Epidermal melanocyte (primary cell): ENCODE results near the gene ZFAND2A.
"Not testable (repeated sequence)": the region's sequence is repeated elsewhere in the genome, so short reads cannot be mapped to it uniquely, and the experiment has no call there.

Source experiments
- DNase-seq: peaks from one replicate; pipeline ENCODE4 v3.0.0; 2011; ENCODE audit warnings: low spot score; ENCODE audit not compliant: insufficient read length

The ZFAND2A gene

GRCh38 chr7:1151653-1152425, 8.2 kb downstream of the ZFAND2A start:
- DNase-seq, result no peak

DNA sequence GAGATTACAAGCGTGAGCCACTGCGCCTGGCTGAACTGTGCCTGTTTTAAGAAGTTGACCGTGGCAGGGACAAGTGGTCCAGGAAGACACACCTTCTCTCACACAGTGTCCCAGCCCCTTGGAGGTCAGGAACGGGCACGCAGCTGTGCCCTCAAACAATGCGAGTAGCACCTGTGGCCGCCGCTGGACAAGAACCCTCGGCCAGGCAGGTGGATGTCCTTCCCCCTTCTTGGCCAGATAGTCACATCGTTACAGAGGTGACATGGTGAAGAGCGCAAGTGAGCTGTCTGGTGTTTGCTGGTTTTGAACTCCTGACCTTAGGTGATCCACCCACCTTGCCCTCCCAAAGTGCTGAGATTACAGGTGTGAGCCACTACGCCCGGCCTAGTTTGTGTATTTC, 8.8 kb downstream of the ZFAND2A start:
- DNase-seq, result no peak

DNA sequence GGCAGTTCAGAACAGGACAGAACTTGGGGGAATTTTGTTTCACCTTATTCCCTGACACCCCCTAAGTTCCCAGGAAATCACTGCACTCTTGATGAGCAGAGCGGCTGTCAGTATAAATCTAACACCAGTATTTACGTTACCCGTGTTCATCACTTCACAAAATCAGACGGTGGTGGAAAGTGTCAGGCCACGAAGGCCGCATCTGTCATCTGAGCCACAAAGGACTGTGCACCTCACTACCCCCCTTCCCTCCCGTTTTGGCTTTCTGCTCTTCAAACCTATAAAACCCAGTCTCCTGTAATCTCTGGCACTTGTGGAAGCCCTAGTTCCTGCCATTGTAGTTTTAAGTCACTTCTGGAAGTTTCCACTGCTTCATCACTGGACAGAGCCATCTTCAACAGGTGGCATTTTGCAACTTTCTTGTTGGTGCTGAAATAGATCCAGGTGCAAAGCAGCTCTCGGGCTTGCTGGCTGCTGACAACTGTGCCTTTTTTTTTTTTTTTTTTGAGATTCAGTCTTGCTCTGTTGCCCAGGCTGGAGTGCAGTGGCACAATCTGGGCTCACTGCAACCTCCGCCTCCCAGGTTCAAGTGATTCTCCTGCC, 9.5 kb downstream of the ZFAND2A start:
- no peak for DNase-seq

DNA sequence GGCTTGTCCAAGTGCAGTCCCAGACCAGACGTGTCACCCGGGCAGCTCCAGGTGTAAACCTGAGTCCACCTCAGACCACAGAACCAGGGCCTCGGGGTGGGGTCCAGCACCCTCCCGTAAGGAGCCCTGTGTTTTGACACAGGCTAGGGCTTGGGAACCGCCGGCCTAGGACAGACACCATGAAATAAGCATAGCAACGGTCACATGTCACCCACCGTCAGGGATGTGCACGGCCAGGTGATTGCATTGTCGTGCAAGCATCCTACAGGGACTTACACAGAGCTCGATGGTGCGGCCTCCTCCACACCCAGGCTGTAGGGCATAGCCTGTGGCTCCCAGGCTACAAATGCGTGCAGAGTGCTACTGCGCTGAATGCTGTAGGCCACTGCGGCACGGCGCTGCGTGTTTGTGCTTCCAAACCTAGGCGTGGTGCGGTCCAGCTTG, 10.6 kb downstream of the ZFAND2A start:
- no peak for DNase-seq

DNA sequence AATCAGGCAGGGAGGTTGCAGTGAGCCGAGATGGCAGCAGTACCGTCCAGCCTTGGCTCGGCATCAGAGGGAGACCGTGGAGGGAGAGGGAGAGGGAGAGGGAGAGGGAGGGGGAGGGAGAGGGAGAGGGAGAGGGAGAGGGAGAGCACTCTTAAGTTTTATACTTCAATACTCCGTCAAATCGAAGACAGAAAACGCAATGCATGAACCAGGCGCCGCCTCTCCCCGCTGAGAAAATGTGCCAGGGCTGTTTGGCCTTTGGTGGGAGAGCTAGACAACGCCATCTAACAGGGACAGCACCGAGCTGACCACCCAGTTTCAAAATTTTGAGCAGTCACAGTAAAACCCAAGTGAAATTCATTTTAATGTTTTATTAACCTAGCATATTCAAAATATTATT, 12.1 kb downstream of the ZFAND2A start:
- DNase-seq, result not testable (repeated sequence)

DNA sequence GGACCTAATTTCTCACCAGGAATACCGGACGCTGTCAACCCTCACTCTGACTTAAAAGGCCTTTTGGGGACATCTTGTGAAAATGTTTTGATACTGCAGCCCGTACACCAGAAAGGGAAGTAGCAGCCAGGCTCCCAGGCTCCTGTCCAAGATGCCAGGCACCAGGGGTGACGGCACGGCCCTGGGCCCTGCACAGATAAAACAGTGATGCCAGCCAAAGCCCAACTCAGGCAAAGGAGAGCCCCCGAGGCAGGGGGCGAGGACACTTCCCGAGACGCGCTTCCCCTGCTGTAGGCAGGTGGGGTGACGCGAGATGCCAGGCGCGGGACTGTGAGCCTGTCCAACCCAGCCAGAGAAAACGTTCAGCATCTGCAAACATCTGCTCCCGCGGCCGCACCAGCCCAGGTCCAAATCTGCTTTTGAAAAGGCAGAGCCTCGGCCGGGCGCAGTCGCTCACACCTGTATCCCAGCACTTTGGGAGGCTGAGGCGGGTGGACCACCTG, 15.7 kb downstream of the ZFAND2A start:
- DNase-seq, result no peak

- not testable (repeated sequence) for DNase-seq
Observed at GRCh38 chr7:1143031-1143430, 17.0 kb downstream of the ZFAND2A start.

- DNase-seq, result no peak
Observed at GRCh38 chr7:1142051-1142635, 17.9 kb downstream of the ZFAND2A start.

- DNase-seq, result no peak
Observed at GRCh38 chr7:1141651-1142050, 18.3 kb downstream of the ZFAND2A start.

- DNase-seq, result no peak
Observed at GRCh38 chr7:1140476-1141104, 19.4 kb downstream of the ZFAND2A start.

DNA sequence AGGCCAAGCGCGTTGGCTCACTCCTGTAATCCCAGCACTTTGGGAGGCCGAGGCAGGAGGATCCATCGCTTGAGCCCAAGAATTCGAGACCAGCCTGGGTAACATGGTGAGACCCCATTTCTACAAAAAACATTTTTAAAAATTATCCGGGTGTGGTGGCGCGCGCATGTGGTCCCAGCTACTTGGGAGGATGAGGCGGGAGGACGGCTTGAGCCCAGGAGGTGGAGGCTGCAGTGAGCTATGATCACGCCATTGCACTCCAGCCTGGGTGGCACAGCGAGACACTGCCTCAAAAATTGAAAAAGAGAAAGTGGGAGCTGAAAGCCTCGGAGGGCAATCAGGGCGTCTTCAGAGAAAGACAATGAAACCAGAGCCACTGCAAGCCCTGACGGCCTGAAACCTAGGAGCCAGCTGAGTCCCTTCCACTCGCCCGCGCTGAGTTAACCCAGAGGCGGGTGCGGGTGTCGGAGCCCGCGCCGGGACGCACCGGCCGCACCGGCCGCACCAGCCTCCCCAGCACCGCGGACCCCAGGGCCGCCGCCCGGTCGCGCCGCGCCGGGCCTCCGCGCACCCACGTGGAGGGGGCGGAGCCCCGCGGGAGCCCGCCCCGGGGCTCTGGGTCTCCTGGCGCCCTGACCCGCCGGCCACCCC, 22.4 kb downstream of the ZFAND2A start:
- DNase-seq, result peak; percentile 61

DNA sequence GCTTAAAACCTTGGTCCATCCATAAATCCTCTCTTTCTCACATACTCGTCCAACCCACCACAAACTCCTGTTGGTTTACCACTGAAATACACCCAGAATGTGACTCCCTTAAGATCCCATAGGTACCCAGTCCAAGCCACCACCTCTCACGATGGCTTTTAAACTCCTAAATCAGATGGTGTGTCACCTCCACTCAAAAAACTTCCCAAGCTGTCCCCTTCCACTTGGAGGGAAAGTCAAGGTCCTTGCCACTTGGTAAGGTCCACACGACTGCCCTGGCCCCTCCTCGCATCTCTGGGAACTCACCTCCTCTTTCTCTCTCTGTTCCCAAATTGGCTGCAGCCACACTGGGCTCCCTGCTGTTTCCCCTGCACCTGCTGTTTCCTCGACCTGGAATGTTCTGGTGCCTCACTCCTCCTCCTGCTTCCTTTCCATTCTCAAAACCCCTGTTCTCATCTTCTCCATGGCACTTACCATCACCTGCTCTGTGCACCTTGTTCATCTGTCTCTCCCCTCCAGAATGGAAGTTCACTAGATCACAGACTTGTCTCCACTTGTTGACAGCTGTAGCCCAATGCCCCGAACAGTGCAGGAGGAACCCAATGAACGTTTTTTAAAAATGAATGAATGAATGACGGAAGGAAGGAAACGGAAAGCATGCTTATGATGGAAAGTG, 23.0 kb downstream of the ZFAND2A start:
- no peak for DNase-seq

DNA sequence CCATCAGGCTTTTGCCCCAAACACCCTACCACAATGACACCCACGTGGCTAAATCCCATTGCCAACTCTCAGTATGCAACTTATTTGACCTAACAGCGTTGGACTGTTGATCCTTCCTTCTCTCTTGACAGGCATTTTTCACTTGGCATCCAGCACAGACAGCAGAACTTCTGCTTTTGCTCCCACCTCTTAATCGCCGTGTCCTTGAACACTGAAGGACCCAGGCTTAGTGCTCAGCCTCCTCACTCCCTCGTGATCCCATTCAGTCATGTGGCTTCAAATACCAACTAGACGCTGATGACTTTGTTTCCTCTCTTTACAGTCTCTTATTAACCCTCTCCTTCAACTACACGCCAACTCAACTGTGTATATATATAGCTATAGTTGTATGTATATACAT, 25.0 kb downstream of the ZFAND2A start:
- no peak for DNase-seq

DNA sequence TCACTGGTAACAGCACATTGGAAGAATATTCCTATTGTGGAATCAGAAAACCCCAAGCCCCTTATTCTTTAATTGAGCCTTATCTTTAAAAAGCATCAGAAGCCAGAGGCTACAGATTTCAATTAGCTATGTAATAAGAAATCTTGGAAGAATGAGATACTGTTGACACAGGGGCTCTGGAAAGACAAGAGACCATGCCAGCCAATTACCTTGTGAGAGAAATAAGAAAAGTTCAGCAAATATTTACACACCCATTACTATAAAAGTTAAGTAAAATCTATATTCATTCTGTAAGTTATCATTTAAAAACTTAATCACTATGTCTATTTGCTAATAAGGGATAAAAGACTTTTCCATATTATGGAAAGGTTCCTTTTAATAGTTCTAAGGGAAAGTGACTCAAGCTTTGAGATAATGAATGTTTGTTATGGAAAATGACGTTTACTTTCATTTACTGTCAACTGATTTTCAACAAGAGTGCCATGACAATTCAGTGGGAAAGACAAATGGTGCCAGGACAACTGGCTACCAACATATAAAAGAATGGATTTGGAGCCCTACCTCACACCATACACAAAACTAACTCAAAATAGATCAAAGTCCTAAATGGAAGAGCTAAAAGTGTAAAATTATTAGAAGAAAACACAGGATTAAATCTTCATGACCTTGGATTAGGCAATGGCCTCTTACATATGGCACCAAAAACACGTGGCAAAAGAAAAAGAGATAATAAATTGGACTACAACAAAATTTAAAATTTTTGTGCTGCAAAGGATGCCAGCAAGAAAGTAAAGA, 28.3 kb downstream of the ZFAND2A start:
- no peak for DNase-seq

GRCh38 chr7:1130021-1130990, 29.7 kb downstream of the ZFAND2A start:
- no peak for DNase-seq

- no peak for DNase-seq
Observed at GRCh38 chr7:1129431-1129830, 30.6 kb downstream of the ZFAND2A start.

DNA sequence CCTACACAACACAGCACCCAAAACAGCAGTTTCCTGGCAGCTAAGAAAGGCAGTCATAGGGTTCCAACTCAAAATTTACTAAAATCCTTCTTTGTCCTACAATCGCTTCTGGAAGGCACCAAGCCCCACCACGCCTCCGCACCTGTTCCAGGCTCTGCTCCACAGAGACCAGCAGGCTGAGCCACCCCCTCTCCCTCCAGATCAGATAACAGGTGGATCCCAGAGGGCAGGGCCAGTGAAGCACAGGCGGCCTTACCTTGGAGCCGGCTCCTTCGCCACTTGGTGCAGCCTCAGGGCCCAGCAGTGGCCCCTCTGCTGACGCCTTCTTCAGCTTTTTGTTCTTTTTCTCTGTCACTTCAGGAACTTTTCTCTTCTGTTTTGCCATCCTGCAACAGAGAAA, 33.0 kb downstream of the ZFAND2A start:
- DNase-seq, result no peak

GRCh38 chr7:1125603-1125969, 34.4 kb downstream of the ZFAND2A start:
- no peak for DNase-seq
